GM18520 (cell line): ENCODE data around the gene KRT3.
"Not testable (repeated sequence)": the region's sequence is repeated elsewhere in the genome, so short reads cannot be mapped to it uniquely, and the experiment has no call there.

Experiments
- ATAC-seq: cut with Tn5 transposase; IDR thresholded peaks from one replicate; pipeline ENCODE4 v1.9.1; 2021; ENCODE audit not compliant: unreplicated experiment

KRT3 gene

DNA sequence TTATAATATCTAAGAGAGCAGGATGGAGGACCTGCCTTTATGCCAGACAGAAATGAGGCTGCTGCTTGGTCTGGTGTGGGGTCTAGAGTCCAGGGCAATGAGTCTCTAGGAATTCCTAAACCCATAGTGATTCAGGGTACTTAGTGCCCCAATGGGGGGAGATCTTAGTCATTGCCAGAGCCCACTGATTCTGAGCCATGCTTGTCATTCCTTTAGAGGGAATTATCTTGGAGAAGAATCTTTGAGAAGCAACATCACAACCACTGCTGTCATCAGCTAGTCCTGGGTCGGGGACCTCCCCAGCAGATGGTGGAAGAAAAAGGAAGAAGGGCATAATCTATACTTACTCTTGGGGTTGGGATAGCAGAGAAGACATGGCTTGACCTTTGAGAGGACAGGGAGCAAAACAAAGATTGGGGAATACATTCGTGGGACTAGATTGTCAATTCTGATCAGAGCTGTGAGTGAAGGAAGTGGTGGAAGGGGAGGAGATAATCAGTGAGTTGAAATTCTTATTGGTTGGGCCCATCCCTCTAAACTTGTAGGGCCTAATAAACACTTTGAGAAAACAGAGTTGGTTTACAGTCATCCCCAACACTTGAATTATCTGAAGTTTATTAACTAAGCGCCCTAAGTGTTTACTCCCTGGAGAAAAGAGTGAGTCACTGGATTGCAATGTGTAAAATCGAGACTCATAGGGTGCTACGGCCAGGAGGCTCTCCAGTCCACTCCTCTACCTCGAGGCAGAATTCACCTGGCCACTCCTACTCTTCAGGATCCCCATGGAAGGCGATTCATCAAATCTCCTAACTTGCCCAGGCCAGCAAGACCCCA is 3.0 kb upstream of the KRT3 start:
- ATAC-seq = no peak

DNA sequence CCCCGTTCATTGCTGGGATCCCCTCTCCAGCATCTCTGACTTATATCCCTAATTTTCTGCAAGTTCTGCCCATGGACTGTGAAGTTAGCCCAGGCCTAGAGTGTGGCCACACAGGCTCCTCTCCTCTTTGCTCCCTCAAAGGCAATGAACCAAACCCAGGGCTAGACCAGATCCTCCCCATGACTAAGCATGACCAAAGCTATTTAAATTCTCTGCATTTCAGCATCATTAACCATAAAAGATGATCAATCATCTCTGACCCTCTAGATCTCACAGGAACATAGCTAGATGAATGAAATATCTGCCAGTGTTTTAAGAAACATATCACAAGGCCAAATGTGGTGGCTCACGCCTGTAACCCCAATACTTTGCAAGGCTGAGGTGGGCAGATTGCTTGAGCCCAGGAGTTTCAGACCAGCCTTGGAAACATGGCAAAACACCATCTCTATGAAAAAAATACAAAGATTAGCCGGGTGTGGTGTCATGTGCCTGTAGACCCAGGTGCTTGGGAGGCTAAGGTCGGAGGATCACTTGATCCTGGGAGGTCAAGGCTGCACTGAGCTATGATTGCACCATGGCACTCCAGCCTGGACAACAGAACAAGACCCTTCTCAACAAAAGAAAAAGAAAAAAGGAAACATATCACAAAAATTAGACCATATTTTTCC is 2.2 kb upstream of the KRT3 start:
- ATAC-seq = no peak

DNA sequence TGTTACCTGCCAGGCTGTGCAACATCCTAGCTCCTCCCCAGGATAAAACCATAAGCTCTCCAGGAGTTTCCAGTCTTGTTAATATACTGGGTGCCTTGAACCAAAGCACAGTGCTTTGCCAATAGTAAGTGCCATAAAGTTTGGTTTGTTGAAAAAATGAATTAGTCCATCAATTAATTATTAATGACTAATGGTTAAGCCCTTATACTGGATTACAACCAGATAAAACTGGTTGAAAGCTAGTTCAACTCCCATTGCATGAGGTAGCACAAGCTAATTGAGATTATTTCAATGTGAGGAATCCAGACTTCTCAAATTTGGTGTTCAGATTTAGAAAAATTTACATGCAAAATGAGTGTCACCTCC is 1.6 kb upstream of the KRT3 start:
- no peak for ATAC-seq

DNA sequence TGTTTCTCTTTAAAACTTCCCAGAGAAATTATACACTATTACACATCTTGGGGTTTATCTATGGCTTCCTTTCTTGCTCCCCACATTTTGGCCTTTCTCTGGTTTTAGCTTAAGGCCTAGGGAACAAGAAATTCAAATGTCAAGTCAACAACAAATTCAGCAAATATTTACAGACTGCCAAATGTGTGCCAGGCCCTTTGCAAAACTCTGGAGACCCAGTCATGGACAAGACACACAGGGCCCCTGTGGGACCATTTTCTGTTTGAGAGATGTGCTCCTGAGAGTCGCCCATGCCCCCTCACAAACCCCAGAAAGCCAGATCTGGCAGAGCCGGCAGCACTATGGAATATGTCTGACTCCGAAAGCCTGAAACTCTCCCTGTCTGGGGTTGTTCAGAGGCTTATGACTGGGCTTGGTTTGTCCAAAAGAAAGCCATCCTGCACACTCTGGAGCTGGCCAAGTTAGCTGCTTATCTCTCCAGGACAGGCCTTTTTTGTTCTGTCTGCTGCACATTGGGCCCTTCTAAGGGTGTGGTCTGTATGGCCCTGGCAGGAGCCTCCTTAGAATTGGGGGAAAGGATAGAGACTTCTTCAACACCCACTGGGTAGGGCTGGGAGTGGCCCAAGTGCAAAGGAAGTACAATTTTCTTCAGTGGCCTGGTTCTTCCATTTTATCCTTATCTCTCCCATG is 1.1 kb upstream of the KRT3 start:
- ATAC-seq = no peak

DNA sequence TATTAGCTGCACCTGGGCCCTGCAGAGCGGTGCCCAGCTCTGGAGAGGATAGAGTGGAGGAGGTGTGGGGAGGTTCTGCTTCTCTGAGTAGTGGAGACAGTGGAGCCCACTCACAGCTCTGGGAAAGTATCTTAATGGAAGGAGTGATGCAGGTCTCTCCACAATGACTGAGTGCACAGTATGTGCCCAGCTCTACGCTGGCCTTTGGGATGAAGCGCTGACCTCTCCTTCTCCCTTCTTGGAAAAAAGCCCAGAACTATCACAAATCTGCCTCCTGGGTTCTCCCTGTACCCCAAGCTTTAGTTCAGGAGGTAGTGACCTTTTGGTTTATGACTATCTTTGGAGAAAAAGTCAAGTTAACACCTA is 495 bp upstream of the KRT3 start:
- ATAC-seq = no peak

DNA sequence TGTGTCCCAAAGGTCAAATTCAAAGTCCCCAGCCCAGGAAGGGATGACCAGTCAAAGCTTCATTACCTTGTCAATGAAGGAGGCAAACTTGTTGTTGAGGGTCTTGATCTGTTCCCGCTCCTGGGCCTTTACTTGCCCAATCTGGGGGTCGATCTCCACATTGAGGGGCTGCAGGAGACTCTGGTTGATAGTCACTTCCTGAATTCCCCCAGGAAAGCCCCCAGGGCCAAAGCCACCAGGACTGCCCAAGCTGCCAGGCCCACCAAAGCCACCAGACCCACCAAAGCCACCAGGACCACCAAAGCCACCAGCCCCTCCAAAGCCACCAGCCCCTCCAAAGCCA is 614 bp downstream of the KRT3 start:
- ATAC-seq = not testable (repeated sequence)

DNA sequence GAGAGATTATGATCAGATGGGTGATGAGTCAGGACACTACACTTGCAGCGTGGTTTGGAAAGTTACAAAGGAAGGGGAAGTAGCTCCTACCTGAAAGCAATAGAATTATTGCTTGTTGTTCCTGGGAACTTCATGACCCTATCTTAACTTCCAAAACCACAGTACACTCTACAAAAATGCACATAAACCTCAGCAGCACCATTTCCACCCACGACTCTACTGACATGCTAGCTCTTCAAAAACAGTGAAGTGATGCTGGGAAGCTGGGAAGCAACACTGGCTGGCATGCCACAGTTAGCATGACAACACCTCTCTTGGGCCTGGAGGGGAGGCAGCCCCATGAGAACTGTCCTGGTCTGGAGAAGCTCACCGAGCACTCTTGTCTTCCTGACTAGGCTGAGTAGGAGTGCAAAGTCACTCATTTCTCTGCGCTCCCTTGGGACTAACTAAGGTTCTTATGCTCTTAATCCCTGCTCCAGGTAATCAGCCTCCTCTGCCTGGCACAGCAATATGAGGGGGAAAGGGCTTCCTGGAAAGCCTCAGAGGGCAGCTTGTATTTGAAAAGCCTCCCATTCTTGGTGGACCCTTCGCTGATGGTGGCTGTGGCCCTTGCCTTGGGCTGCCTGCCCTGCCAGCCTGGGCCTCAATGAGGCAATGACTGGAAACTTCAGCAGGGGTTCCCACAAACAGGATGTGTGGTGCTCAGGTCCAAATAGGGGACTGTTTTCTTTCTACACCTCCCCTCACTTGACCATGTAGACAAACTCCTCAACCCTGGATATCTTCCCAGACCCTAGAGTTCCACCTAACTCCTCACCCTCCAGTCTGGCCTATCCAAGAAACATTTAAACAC is 1.2 kb downstream of the KRT3 start:
- no peak for ATAC-seq

DNA sequence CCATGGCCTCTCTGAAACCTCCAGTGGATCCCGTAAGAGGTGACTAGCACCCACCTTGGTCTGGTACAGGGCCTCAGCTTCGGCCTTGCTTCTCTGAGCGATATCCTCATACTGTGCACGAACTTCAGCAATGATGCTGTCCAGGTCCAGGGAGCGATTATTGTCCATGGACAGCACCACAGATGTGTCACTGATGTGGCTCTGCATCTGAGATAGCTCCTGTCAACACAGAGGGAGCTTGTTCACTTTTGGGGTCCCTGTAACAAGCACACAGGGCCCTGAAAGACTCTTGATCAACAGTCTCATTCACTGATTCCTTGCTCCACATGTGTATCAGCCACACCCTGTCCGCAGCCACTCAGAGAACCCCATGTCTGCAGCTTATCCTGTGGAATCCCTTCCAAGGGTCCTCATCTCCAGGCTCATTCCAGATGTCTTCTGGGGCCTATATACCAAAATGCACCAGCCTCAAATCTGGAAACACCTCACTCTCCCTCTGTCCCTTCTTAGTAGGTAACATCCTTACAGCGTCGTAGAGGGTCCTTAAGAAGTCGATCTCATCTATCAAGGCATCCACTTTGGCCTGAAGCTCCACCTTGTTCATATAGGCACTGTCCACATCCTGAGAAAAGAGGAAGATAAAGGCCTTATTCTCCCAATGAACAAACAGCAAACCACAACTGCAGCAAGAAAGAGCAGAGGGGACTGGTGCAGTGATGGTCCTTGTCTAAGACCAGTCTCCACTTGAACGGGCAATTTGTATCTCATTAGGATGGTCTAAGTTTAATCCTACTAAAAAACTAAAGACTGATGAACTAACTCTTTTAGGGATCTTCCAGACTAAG is 3.5 kb downstream of the KRT3 start:
- ATAC-seq = no peak

DNA sequence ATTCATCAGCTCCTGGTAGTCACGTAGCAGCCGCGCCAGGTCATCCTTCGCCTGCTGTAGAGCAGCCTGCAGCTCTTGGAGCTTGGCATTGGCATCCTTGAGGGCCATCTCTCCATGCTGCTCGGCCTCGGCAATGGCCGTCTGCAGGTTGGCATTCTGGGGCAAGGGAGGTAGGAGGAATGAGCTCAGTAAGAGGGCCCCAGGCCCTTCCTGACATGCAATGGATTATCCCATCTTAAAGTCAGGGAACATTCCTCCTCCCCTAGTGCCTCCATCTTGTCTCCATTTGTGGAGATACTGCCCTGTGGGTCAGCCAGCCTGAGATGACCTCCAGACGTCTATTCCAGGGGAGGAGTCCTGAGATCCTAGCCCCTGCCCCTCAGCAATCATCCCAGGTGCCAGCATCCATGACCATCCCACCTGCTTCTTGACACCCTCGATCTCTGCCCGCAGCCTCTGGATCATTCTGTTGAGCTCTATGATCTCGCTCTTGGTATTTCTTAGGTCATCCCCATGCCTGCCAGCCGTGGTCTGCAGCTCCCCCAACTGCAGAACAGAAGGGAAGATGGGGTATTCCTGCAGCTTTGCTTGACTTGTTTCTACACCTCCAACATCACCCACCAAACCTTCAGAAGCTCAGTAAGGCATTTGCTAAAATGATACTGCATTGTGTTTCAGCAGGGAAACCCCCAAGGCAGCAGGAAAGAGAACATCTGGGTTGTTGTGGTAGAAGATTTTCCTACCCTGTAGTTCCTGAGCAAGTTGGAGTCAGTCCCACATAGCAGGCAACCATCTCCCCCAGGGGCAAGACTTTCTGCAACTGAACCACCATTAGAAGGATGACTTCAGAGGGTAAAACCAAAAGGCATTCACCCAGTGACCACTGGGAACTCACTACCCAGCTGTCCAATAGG is 4.4 kb downstream of the KRT3 start:
- ATAC-seq = no peak

DNA sequence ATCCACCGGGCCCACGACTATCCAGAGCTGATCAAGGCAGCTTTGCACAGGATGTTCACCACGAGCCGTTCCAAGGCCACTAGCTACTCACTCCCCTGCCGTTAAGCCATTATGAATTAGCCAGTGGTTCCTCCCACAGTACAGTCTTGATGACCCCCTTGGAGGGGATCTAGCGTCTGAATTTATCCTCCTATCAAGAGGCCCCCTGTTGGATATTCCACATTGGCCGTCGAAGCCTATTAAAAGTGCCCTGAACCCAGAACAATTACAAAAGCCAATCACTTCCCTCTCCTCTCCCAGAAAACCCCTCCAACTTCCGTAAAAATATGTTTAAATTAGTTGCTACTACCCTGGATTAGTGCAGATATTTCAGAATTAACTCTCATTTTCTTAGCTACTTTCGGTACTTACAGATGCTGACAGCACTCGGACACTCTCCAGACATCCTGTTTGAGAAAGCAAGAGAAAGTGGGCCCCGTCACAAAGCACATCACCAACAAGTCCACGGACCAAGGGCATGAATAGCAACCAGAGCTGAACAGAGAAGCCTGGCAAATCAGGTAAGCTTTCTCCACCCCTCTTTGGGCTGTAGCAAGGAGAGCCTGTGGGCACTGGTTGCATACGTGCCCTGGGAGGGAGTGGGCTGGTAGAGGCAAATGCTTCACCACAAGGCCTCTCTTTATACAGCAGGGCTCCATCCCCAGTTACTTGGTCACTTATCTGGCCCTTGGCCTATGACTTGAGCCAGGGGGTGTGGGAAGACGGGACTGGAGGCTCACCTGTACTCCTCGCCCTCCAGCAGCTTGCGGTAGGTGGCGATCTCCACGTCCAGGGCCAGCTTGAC is 5.3 kb downstream of the KRT3 start:
- no peak for ATAC-seq

DNA sequence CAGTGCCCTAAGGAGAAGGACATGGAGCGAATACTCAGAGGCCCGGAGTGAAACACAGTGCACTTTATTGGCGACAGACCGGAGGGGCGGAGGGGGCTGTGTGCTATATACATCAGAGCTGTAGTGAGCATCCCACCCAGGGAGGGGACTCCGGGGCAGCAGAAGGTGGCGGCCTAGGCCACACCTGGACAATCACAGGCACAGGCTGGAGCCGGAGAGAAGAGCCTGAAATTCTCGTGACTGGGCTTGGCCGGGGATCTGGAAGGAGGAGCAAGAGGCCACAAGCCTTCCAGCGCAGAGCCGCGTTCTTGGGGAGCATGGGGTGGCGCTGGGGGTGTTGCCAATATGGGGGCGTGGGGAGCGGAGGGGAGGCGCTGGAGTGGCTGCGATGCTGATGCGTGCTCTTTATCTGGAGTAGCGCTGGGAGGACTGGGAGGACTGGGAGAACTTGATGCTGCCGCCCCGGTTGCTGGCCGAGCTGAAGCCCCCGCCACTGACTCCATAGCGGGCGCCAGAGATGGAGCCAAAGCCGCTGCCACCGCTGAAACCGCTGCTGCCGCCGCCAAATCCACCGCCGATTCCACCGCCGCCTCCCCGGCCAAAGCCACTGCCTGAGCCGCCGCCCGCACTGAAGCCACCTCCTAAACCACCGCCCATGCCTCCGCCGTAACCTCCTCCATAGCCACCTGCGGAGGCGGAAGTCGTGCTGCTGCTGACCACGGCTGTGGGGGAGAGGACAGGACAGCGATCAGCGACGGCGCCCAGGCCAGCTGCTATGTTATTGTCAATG is 6.1 kb downstream of the KRT3 start:
- no peak for ATAC-seq

DNA sequence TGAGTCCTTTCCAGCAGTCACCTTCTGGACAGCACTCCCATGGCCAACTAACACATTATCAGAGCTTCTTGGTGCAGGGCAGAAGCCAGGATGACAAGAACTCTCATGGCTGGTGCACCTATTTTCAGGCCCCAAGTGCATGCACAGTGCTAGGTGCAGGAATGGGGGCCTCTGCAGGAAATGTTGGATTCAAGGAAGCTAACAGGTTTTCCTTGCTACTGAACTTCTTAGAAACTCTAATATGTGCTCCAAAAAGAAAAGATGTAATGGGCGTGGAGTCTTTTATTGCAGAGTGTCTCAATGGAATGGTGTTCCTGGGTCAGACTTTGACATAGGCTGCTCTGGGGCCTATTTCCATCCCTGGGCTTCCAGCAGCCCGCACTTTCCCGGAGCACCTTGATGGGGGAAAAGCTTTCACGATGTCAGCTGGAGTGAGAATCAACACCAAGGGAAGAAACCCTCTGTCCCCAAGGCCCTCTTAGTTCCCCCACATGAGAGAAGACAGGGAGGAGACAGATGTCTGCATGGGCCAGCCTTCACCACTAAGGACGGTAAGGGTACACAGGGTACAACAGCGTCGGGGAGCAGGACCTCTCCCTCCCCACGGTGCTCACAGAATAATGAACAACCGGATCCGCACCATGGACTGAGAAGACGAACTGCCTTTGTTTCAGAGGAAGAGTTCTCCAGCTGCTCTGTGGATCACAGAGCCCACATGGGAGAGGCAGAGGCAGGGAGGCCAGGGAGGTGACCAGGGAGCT is 6.9 kb downstream of the KRT3 start:
- no peak for ATAC-seq

DNA sequence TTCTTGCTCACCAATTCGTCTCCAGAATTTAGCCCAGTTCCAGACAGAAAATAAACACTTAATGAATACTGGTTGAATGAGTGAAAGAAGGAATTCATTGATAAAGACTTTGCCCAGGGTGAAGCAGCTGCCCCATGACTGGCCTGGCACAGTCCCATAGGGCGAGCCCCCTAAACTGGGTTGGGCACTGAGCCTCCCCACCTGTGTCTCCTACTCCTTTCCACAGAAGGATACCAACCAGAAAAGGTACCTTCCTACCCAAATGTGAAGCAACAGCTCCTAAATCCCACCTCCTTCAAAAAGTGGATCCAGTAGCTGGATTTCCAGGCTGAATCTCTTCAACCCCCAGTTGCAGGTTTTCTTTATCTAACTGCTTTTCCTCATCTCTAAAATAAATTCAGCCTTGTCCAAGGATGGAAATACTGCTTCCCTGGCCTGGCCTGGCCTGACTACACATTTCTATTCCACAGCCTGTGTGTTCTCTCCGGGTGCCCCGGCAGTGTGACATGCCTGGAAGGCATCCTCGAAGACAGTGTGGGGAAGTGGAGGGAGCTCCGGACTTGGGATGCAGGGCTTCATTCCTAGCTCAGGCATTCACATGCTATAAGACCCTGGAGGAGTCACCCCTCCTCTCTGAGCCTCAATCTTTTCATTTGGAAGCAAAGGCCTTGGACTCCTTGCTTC is 7.6 kb downstream of the KRT3 start:
- no peak for ATAC-seq

DNA sequence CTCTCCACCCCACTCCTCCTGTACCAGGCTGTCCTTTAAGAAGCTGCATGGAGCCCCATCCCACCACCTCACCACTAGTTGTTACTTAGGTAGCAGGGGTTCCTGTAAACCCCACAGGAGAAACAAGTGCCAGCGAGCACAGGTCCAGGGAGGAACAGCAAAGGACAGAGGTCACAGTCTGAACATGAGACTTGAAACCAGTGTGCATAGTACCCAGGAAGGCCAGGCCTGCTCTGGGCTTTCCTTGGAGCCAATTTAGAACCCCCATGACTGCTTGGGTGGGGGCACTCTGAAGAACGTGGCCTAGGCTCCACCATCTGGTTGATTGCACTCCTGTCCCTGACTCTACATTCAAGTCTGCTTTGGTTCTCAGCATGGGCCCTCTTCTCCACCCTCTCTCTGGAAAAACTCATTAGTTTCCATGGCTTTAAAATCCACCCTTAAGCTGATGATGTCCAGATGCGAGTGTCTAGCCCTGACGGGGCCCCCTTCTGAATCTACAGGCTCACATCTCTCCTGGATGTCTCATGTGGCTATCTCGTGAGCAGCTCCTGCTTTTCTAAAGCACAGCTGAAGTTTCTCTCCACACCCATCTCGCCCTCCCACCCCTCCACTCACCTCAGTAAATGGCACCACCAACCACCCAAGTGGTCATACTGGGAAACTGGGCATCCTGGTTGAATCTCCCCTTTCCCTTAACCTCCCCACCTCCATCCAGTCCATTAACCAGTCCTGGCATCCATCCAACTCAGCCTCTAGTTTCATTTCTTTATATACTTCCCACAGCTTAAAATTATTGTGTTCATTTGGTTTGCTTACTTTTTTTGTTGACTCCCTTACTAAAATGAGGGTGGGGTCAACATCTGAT is 8.4 kb downstream of the KRT3 start:
- ATAC-seq = no peak

DNA sequence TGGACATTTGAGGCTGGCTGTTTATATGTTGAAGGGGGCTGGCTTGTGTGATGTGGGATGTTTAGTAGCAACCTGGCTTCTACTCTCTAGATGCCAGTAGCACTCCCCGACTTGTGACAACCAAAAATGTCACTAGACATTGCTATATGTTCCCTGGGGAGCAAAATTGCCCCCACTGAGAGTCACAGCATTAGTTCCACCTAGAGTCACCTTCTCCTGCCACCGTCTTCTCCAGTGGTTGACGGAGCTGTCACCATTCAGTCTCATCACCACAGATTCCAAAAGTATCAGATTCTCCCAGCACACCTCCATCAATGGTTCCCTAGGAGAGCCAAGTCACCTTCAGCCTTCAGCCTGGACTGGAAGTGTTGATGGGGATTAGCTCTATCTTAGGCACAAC is 11.0 kb downstream of the KRT3 start:
- no peak for ATAC-seq
